Breast epithelium (tissue), 4 donors: ENCODE data around the gene TRERF1. TPM values are rescaled to one million over a fixed set of nuclear protein-coding genes. Genes with fewer than 3 reads are reported as not detected.

Experiments
- DNase-seq, 2 donors: peaks; one replicate each; pipeline ENCODE4 v3.0.0-alpha.2; 2019; ENCODE audit warnings: low spot score in 2 of 2
- H3K27ac ChIP-seq, 2 donors: fragments of 200-600 bp; sonication (generic) in 1 of 2; one replicate each; pipeline ENCODE4 v1.5.1; 2016 to 2019; ENCODE audit warnings: mild to moderate bottlenecking in 1 of 2
- H3K27me3 ChIP-seq, 2 donors: fragments of 200-600 bp; sonication (generic) in 1 of 2; one replicate each; pipeline versions ENCODE4 v1.5.1 to v1.6.0; 2017 to 2019; ENCODE audit warnings: control low read depth in 1 of 2, mild to moderate bottlenecking in 1 of 2
- H3K36me3 ChIP-seq: fragments of 200-600 bp; one replicate; pipeline ENCODE4 v1.5.1; 2019
- H3K4me1 ChIP-seq, 2 donors: fragments of 200-600 bp; sonication (generic); one replicate each; pipeline ENCODE4 v1.5.1; 2016 to 2019; ENCODE audit warnings: control low read depth in 1 of 2
- H3K4me3 ChIP-seq, 3 donors: fragments of 200-600 bp; sonication (generic); 1 replicate in 2 of 3; 2 replicates in 1 of 3; pipeline ENCODE4 v1.5.1; 2016 to 2019; ENCODE audit warnings: mild to moderate bottlenecking in 3 of 3, moderate library complexity in 2 of 3
- H3K9me3 ChIP-seq, 2 donors: fragments of 200-600 bp; sonication (generic) in 1 of 2; one replicate each; pipeline ENCODE4 v1.5.1; 2016 to 2019; ENCODE audit warnings: control low read depth in 1 of 2
- CTCF ChIP-seq, 3 donors: fragments of 450-650 bp; IDR thresholded peaks; one replicate each; pipeline ENCODE4 v1.5.1; 2016 to 2017; ENCODE audit warnings: antibody characterized with exemption in 3 of 3, mild to moderate bottlenecking in 3 of 3, moderate library complexity in 3 of 3
- POLR2A ChIP-seq: fragments of 450-650 bp; IDR thresholded peaks from one replicate; pipeline ENCODE4 v1.6.1; 2016; ENCODE audit warnings: antibody characterized with exemption, mild to moderate bottlenecking, moderate library complexity
- POLR2AphosphoS5 ChIP-seq, 3 donors: sonication (generic); formaldehyde crosslinking; IDR thresholded peaks; one replicate each; pipeline ENCODE4 v1.6.1; 2017; ENCODE audit warnings: antibody characterized with exemption in 3 of 3
- intact Hi-C: fragments of 100-400 bp; cut with DNase I; formaldehyde crosslinking; loops from one replicate; pipeline ENCODE4 v1.15.1; 2023; ENCODE audit warnings: low total_unique reads
- total RNA-seq, 3 donors: library from RNA; depleted of rRNA; stranded (reverse); fragments of >200 nt; gene quantifications; one replicate each; pipeline ENCODE4 v1.1.0, GENCODE V29; 2016

Gene TRERF1
- total RNA-seq, 3 donors from 2014 or later, result 3.9 to 5.4 (median 4.1) TPM

GRCh38 chr6:42301986-42302385 is 149.7 kb downstream of the TRERF1 start:
- TF ChIP-seq CTCF (IDR thresholded peaks at IDR 0.05) (no peak), POLR2AphosphoS5 (IDR thresholded peaks at IDR 0.05) (no peak), POLR2A (no peak)
- no peak for DNase-seq
- H3K4me1 ChIP-seq, result no peaks in the 10 kb centered on the region
- no peaks in the 10 kb centered on the region for H3K36me3 ChIP-seq
- H3K27me3 ChIP-seq, result no peaks in the 10 kb centered on the region
- intact Hi-C loops, result loop anchor here (2.0 kb wide), 1 partner anchor 65 kb away; no protein-coding TSS in a partner anchor
- H3K9me3 ChIP-seq, result no peaks in the 10 kb centered on the region
- no peak overlapping the region for H3K4me3 ChIP-seq
- H3K27ac ChIP-seq, result no peak overlapping the region

DNA sequence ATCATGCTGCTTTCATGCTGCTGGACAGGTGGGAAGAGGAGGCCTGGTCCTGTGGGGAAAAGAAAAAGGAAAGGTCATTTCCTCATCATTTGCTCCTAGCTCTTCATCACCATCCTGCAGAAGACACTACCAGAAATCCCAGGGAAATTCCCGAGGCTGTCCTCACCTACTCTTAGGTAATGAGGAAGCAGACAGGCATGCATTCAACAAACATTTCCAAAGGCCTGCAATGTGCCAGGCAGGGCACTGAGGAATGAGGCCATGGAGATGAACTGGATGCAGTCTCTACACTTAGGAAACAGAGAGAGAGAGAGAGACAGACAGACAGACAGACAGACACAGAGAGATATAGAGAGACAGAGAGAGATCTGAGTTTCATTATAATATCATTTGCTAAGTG is 151.0 kb downstream of the TRERF1 start:
- Histone ChIP-seq H3K36me3 (no peaks in the 10 kb centered on the region), H3K27me3 (no peaks in the 10 kb centered on the region), H3K4me3 (no peak overlapping the region), H3K4me1 (peaks cover 0 to 5% of the 10 kb centered on the region in 2 donors), H3K27ac (no peak overlapping the region), H3K9me3 (no peaks in the 10 kb centered on the region)
- no peak for DNase-seq
- intact Hi-C loops, result loop anchor here (2.0 kb wide), 1 partner anchor 66 kb away; no protein-coding TSS in a partner anchor
- TF ChIP-seq CTCF (IDR thresholded peaks at IDR 0.05), result no peak

DNA sequence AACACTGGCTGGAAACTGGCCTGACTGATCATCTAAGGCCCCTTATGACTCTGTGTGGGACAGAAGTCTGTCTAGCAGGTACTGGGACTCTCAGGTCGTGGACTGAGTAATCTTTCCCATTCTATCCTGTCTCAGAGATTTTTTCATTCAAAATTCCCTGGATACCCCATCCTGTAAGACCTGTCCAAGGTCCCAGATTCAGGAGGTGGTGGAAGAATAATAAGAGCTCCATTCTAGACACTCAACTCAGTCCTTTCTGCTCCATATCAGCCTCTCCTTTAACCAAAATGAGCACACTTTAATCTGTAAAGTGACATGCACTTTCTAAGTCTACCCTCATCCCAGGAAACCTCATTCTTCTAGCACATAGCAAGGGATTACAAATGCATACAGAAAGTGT is 151.5 kb downstream of the TRERF1 start:
- intact Hi-C loops, result loop anchor here (2.0 kb wide), 1 partner anchor 67 kb away; no protein-coding TSS in a partner anchor
- TF ChIP-seq POLR2A (no peak), CTCF (IDR thresholded peaks at IDR 0.05) (no peak), POLR2AphosphoS5 (IDR thresholded peaks at IDR 0.05) (no peak)
- no peak for DNase-seq

GRCh38 chr6:42297661-42298060 is 154.1 kb downstream of the TRERF1 start:
- H3K4me3 ChIP-seq, result no peak overlapping the region
- intact Hi-C loops, result no loop called here
- TF ChIP-seq CTCF (IDR thresholded peaks at IDR 0.05) (no peak), POLR2A (no peak), POLR2AphosphoS5 (IDR thresholded peaks at IDR 0.05) (no peak)
- no peaks in the 10 kb centered on the region for H3K36me3 ChIP-seq
- no peaks in the 10 kb centered on the region for H3K27me3 ChIP-seq
- DNase-seq, result no peak
- H3K9me3 ChIP-seq, result no peaks in the 10 kb centered on the region
- peaks cover 0 to 5% of the 10 kb centered on the region in 2 donors for H3K4me1 ChIP-seq
- no peak overlapping the region for H3K27ac ChIP-seq

More for the DNA sequence above, 151.5 kb downstream of the TRERF1 start:
- Histone ChIP-seq H3K4me3 (no peak overlapping the region), H3K4me1 (peaks cover 0 to 5% of the 10 kb centered on the region in 2 donors), H3K27ac (no peak overlapping the region), H3K9me3 (no peaks in the 10 kb centered on the region), H3K27me3 (no peaks in the 10 kb centered on the region), H3K36me3 (no peaks in the 10 kb centered on the region)

DNA sequence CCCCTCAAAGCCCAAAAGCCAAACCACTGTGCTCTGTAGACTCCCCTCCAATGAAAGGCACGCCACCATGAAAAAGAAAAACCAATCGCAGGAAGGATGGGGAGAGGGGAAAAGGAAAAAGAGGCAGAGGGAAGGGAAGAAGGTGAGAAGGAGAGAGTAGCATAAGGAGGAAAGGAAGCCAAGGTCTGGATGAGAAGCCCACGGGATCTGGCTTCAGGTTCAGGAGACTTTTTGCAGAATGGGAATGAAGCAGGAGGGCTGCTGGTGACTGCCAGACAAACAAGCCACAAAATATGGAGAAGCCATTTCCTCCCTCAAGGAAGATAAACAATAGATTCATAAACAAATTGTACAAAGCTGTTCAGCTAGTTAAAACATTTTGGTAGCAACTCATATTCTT is 155.1 kb downstream of the TRERF1 start:
- DNase-seq, result no peak
- H3K4me3 ChIP-seq, result no peak overlapping the region
- H3K27ac ChIP-seq, result peak overlapping the region in 1 of 2 donors; percentile 8
- no peaks in the 10 kb centered on the region for H3K9me3 ChIP-seq
- no peak for TF ChIP-seq POLR2AphosphoS5 (IDR thresholded peaks at IDR 0.05)
- TF ChIP-seq CTCF (IDR thresholded peaks at IDR 0.05), result no peak
- TF ChIP-seq POLR2A, result no peak
- intact Hi-C loops, result no loop called here
- H3K36me3 ChIP-seq, result no peaks in the 10 kb centered on the region
- peaks cover 0 to 5% of the 10 kb centered on the region in 2 donors for H3K4me1 ChIP-seq
- H3K27me3 ChIP-seq, result no peaks in the 10 kb centered on the region
